Measurements from ENCODE around the gene INTS4. TPM values are rescaled to one million over a fixed set of nuclear protein-coding genes. Genes with fewer than 3 reads are reported as not detected.
A peak's percentile ranks its signal among the peaks of the same experiment; 100 is the strongest.

Gene INTS4
- total RNA-seq, 1 donor from 2014 or later = 40.9 TPM

DNA sequence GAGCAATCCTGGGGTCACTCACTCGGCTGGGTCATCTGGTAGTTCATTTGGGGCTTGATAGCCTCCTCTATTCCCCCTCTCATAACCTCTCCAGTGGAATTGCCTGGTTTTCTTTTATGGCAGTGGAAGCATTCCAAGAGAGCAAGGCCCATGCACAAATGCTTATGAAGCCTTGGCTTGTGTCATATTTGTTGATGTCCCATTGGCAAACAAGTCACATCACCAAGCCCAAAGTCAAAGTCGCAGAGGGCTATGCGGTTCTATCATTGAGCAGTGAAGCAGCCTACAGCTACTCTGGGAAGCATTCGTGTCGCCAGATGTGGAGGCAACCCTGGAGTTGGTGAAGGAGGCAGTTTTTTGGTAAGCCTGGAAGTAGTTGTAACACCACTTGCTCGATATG is 16.3 kb upstream of the INTS4 start:
- no peaks in the 10 kb centered on the region for H3K4me1 Mint-ChIP-seq (ENCODE audit: unreplicated experiment)
- no peaks in the 10 kb centered on the region for H3K9me3 Mint-ChIP-seq (ENCODE audit: unreplicated experiment)
- no peaks in the 10 kb centered on the region for H3K36me3 Mint-ChIP-seq (ENCODE audit: low read depth, unreplicated experiment)
- no peak overlapping the region for H3K4me3 Mint-ChIP-seq (ENCODE audit: unreplicated experiment)
- H3K27me3 Mint-ChIP-seq (ENCODE audit: unreplicated experiment) = peaks cover 1% of the 10 kb centered on the region
- TF ChIP-seq CTCF (IDR thresholded peaks at IDR 0.05; ENCODE audit: unreplicated experiment) = no peak
- no peak for DNase-seq (ENCODE audit: low spot score)
- H3K27ac Mint-ChIP-seq (ENCODE audit: unreplicated experiment) = no peak overlapping the region

- H3K9me3 Mint-ChIP-seq (ENCODE audit: unreplicated experiment) = no peaks in the 10 kb centered on the region
Measured at GRCh38 chr11:78010304-78010703, 15.8 kb upstream of the INTS4 start.

DNA sequence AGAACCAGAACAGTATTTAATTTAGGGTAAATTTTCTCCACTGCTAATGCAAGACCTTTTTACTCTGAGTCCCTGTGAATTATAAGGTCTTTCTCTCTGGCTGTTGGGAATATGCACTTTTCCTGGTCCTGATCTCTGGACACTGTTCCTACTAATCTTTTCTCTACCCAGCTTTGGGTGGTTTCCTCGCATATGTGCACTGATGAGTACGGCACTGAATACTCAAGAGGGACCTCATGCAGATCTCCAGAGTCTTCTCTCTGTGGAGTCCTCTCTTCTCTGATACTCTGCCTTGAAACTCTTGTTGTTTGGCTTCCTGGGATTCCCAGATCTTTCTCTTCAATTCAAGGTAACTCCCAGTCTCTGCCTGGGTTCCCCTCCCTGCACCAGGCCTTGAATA is 14.6 kb upstream of the INTS4 start:
- no peaks in the 10 kb centered on the region for H3K9me3 Mint-ChIP-seq (ENCODE audit: unreplicated experiment)
- H3K27ac Mint-ChIP-seq (ENCODE audit: unreplicated experiment) = no peak overlapping the region
- TF ChIP-seq CTCF (IDR thresholded peaks at IDR 0.05; ENCODE audit: unreplicated experiment) = no peak
- H3K4me3 Mint-ChIP-seq (ENCODE audit: unreplicated experiment) = no peak overlapping the region
- no peaks in the 10 kb centered on the region for H3K4me1 Mint-ChIP-seq (ENCODE audit: unreplicated experiment)
- H3K27me3 Mint-ChIP-seq (ENCODE audit: unreplicated experiment) = peaks cover 1% of the 10 kb centered on the region
- H3K36me3 Mint-ChIP-seq (ENCODE audit: low read depth, unreplicated experiment) = no peaks in the 10 kb centered on the region
- no peak for DNase-seq (ENCODE audit: low spot score)

More at GRCh38 chr11:78010304-78010703, 15.8 kb upstream of the INTS4 start:
- no peaks in the 10 kb centered on the region for H3K36me3 Mint-ChIP-seq (ENCODE audit: low read depth, unreplicated experiment)
- no peak for DNase-seq (ENCODE audit: low spot score)
- H3K4me1 Mint-ChIP-seq (ENCODE audit: unreplicated experiment) = no peaks in the 10 kb centered on the region
- H3K27me3 Mint-ChIP-seq (ENCODE audit: unreplicated experiment) = peaks cover 1% of the 10 kb centered on the region
- no peak for TF ChIP-seq CTCF (IDR thresholded peaks at IDR 0.05; ENCODE audit: unreplicated experiment)
- H3K4me3 Mint-ChIP-seq (ENCODE audit: unreplicated experiment) = no peak overlapping the region
- no peak overlapping the region for H3K27ac Mint-ChIP-seq (ENCODE audit: unreplicated experiment)

DNA sequence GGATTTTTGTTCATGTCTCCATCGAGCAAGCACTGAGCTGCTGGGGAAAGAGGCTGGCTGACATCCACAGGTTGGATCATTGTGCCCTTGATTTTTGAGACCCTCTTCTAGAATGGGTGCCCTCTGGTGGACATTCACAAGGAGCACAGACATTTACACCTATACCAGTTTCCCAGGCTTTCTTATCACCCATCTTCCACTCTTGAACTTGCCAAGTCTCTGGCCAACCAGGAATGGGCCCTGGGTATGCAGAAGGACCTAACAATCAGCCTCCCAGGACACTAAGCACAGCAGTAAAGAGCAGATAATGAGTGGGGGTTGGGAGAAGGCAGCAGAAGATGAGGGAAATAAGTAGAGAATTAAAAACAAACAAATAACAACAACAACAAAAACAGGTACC is 5.7 kb upstream of the INTS4 start:
- Mint-ChIP-seq H3K27me3 (ENCODE audit: unreplicated experiment) (no peaks in the 10 kb centered on the region), H3K27ac (ENCODE audit: unreplicated experiment) (no peak overlapping the region), H3K4me3 (ENCODE audit: unreplicated experiment) (no peak overlapping the region), H3K36me3 (ENCODE audit: low read depth, unreplicated experiment) (no peaks in the 10 kb centered on the region), H3K4me1 (ENCODE audit: unreplicated experiment) (no peaks in the 10 kb centered on the region), H3K9me3 (ENCODE audit: unreplicated experiment) (no peaks in the 10 kb centered on the region)
- DNase-seq (ENCODE audit: low spot score) = peak; percentile 46
- TF ChIP-seq CTCF (IDR thresholded peaks at IDR 0.05; ENCODE audit: unreplicated experiment) = peak; percentile 73

- Mint-ChIP-seq H3K4me1 (ENCODE audit: unreplicated experiment) (no peaks in the 10 kb centered on the region), H3K4me3 (ENCODE audit: unreplicated experiment) (no peak overlapping the region), H3K36me3 (ENCODE audit: low read depth, unreplicated experiment) (no peaks in the 10 kb centered on the region), H3K27ac (ENCODE audit: unreplicated experiment) (no peak overlapping the region), H3K27me3 (ENCODE audit: unreplicated experiment) (no peaks in the 10 kb centered on the region), H3K9me3 (ENCODE audit: unreplicated experiment) (no peaks in the 10 kb centered on the region)
- no peak for DNase-seq (ENCODE audit: low spot score)
- no peak for TF ChIP-seq CTCF (IDR thresholded peaks at IDR 0.05; ENCODE audit: unreplicated experiment)
Measured at GRCh38 chr11:77999446-78000030, 5.1 kb upstream of the INTS4 start.
